H9 (cell line): ENCODE results near the gene C5orf58. TPM values are rescaled to one million over a fixed set of nuclear protein-coding genes. Genes with fewer than 3 reads are reported as not detected.

Experiments
- DNase-seq: peaks from one replicate; pipeline ENCODE4 v3.0.0-alpha.2; 2017
- H2AFZ ChIP-seq: one replicate; pipeline ENCODE4 v1.6.1; 2013; ENCODE audit warnings: mild to moderate bottlenecking, low read length, control low read depth, moderate library complexity
- H2AK5ac ChIP-seq: 2 replicates; pipeline ENCODE4 v1.6.1; 2013; ENCODE audit warnings: low read length, control low read depth, mixed read lengths; ENCODE audit not compliant: insufficient read length
- H2BK120ac ChIP-seq: one replicate; pipeline ENCODE4 v1.6.1; 2013; ENCODE audit warnings: low read depth, mild to moderate bottlenecking, low read length, control low read depth, inconsistent platforms; ENCODE audit not compliant: poor library complexity, severe bottlenecking
- H2BK12ac ChIP-seq: 2 replicates; pipeline ENCODE4 v1.6.1; 2013; ENCODE audit warnings: low read length, control low read depth, mixed read lengths, low read depth; ENCODE audit not compliant: insufficient read length
- H2BK15ac ChIP-seq: 2 replicates; pipeline ENCODE4 v1.6.1; 2013; ENCODE audit warnings: low read depth, low read length, control low read depth
- H2BK20ac ChIP-seq: one replicate; pipeline ENCODE4 v1.6.1; 2013; ENCODE audit warnings: low read depth, mild to moderate bottlenecking, low read length, control low read depth, inconsistent platforms; ENCODE audit not compliant: poor library complexity, severe bottlenecking
- H2BK5ac ChIP-seq: 2 replicates; pipeline ENCODE4 v1.6.1; 2013; ENCODE audit warnings: low read length, control low read depth, mixed read lengths; ENCODE audit not compliant: insufficient read length
- H3K14ac ChIP-seq: 2 replicates; pipeline ENCODE4 v1.6.1; 2013; ENCODE audit warnings: low read length, control low read depth; ENCODE audit not compliant: insufficient read depth
- H3K18ac ChIP-seq: 2 replicates; pipeline ENCODE4 v1.6.1; 2013; ENCODE audit warnings: low read depth, mild to moderate bottlenecking, mixed read lengths, low read length, control low read depth; ENCODE audit not compliant: insufficient read length
- H3K23ac ChIP-seq: 2 replicates; pipeline ENCODE4 v1.6.1; 2013; ENCODE audit warnings: low read length, control low read depth, mixed read lengths, low read depth; ENCODE audit not compliant: insufficient read length
- H3K23me2 ChIP-seq: 2 replicates; pipeline ENCODE4 v1.6.1; 2013; ENCODE audit warnings: low read depth, mild to moderate bottlenecking, mixed read lengths, low read length, control low read depth; ENCODE audit not compliant: insufficient read length, poor library complexity, severe bottlenecking
- H3K27ac ChIP-seq: 2 replicates; pipeline ENCODE4 v1.5.1; 2013; ENCODE audit warnings: low read length, control low read depth, mixed read lengths, low read depth; ENCODE audit not compliant: insufficient read length
- H3K27me3 ChIP-seq: 2 replicates; pipeline ENCODE4 v1.6.1; 2013; ENCODE audit warnings: low read length, control low read depth, inconsistent platforms; ENCODE audit not compliant: insufficient read depth
- H3K4ac ChIP-seq: 2 replicates; pipeline ENCODE4 v1.6.1; 2013; ENCODE audit warnings: low read depth, mild to moderate bottlenecking, control low read depth, inconsistent platforms, low read length, moderate library complexity
- H3K4me1 ChIP-seq: 2 replicates; pipeline ENCODE4 v1.6.1; 2013; ENCODE audit warnings: low read length, control low read depth, inconsistent platforms; ENCODE audit not compliant: insufficient read depth
- H3K4me2 ChIP-seq: 2 replicates; pipeline ENCODE4 v1.6.1; 2013; ENCODE audit warnings: low read length, control low read depth, mixed read lengths; ENCODE audit not compliant: insufficient read length, insufficient read depth
- H3K56ac ChIP-seq: 2 replicates; pipeline ENCODE4 v1.6.1; 2013; ENCODE audit warnings: low read depth, mild to moderate bottlenecking, mixed read lengths, low read length, control low read depth; ENCODE audit not compliant: insufficient read length
- H3K79me1 ChIP-seq: 2 replicates; pipeline ENCODE4 v1.6.1; 2013; ENCODE audit warnings: low read depth, mild to moderate bottlenecking, moderate library complexity, low read length, control low read depth, inconsistent platforms; ENCODE audit not compliant: insufficient read depth, poor library complexity, severe bottlenecking
- H3K79me2 ChIP-seq: 2 replicates; pipeline ENCODE4 v1.6.1; 2013; ENCODE audit warnings: low read length, control low read depth, inconsistent platforms; ENCODE audit not compliant: insufficient read depth
- H3K9ac ChIP-seq: 2 replicates; pipeline ENCODE4 v1.6.1; 2013; ENCODE audit warnings: low read length, control low read depth, mixed read lengths; ENCODE audit not compliant: insufficient read length; ENCODE audit errors: extremely low read depth
- H3K9me3 ChIP-seq: one replicate; pipeline ENCODE4 v1.6.1; 2013; ENCODE audit warnings: low read depth, low read length, inconsistent platforms; ENCODE audit not compliant: control insufficient read depth
- H3T11ph ChIP-seq: one replicate; pipeline ENCODE4 v1.6.1; 2013; ENCODE audit warnings: mild to moderate bottlenecking, low read length, control low read depth, inconsistent platforms
- H4K20me1 ChIP-seq: one replicate; pipeline ENCODE4 v1.6.1; 2013; ENCODE audit not compliant: control insufficient read depth, insufficient read length, insufficient read depth
- H4K5ac ChIP-seq: 2 replicates; pipeline ENCODE4 v1.6.1; 2013; ENCODE audit warnings: low read depth, mild to moderate bottlenecking, mixed read lengths, low read length, control low read depth; ENCODE audit not compliant: insufficient read length
- H4K8ac ChIP-seq: replicated peaks from 2 replicates; pipeline ENCODE4 v1.6.1; 2013; ENCODE audit warnings: low read length, control low read depth, mixed read lengths, low read depth; ENCODE audit not compliant: insufficient read length
- H4K91ac ChIP-seq: 2 replicates; pipeline ENCODE4 v1.6.1; 2013; ENCODE audit warnings: low read depth, mild to moderate bottlenecking, moderate library complexity, mixed read lengths, low read length, control low read depth; ENCODE audit not compliant: insufficient read length
- H3K27ac Mint-ChIP-seq, 3 experiments: 2 replicates in 2 of 3; 3 replicates in 1 of 3; pipeline ENCODE4 v1.8.0; 2020 to 2021; ENCODE audit warnings: mixed read lengths in 3 of 3, mild to moderate bottlenecking in 1 of 3, moderate library complexity in 1 of 3
- H3K27me3 Mint-ChIP-seq: 2 replicates; pipeline ENCODE4 v1.8.0; 2021; ENCODE audit warnings: low read depth, mild to moderate bottlenecking, moderate library complexity, mixed read lengths
- H3K36me3 Mint-ChIP-seq, 3 experiments: 2 replicates in 2 of 3; 3 replicates in 1 of 3; pipeline ENCODE4 v1.8.0; 2020 to 2021; ENCODE audit warnings: low read depth in 3 of 3, mixed read lengths in 3 of 3; ENCODE audit not compliant: insufficient read depth in 1 of 3
- H3K4me1 Mint-ChIP-seq, 2 experiments: 2 replicates each; pipeline ENCODE4 v1.8.0; 2020; ENCODE audit warnings: mixed read lengths in 2 of 2
- H3K4me3 Mint-ChIP-seq, 2 experiments: 2 replicates in 1 of 2; 3 replicates in 1 of 2; pipeline ENCODE4 v1.8.0; 2020 to 2021; ENCODE audit warnings: mild to moderate bottlenecking in 2 of 2, mixed read lengths in 2 of 2, moderate library complexity in 1 of 2
- H3K9me3 Mint-ChIP-seq, 2 experiments: 2 replicates in 1 of 2; 3 replicates in 1 of 2; pipeline ENCODE4 v1.8.0; 2020; ENCODE audit warnings: mild to moderate bottlenecking in 2 of 2, mixed read lengths in 2 of 2, moderate library complexity in 1 of 2
- WGBS: extraction: QIAGEN DNeasy Blood & Tissue Kit; methylation state at CpG from one replicate; pipeline ENCODE4 v1.1.7; 2013; ENCODE audit warnings: missing lambda C conversion rate, low lambda C conversion rate, mixed read lengths; ENCODE audit not compliant: insufficient read length; ENCODE audit errors: extremely low coverage; 5-methylcytosine and 5-hydroxymethylcytosine counted together
- total RNA-seq: library from RNA; stranded (reverse); gene quantifications from 2 replicates; pipeline ENCODE4 v1.2.1, GENCODE V29; 2021
- TF ChIP-seq, protein P1 (sequence below): fragments of 200-600 bp; sonication (generic); conservative IDR thresholded peaks from 3 replicates; pipeline ENCODE4 v1.8.0; 2021; ENCODE audit warnings: antibody characterized with exemption, mild to moderate bottlenecking

C5orf58 gene
- total RNA-seq, 1 experiment from 2014 or later: 0.90 TPM

DNA sequence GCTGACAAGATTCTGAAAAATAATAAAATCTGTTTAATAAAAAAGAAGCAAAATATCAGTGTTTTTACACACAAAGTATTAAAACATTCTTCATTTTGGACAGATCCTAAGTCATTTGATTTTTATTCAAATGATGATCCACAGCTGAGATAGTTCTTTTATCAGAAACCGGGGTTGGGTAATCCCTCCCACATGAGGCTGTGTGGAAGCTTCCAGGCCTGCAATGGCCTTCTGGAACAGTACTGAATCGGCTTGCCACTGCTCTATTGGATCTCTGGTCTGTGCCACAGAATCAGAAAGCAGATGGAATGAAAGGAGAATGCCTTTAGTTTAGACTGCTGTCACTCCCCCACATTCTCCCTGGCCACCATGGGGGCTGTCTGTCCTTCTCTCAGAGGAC lies 6.1 kb upstream of the C5orf58 start:
- Histone ChIP-seq H3K4me1 (no peaks in the 10 kb centered on the region; the same call in 1 of the 2 replicates), H4K20me1 (no peaks in the 10 kb centered on the region), H3K9ac (no peak overlapping the region), H3K79me2 (no peaks in the 10 kb centered on the region), H4K91ac (no peak overlapping the region), H3K23me2 (no peaks in the 10 kb centered on the region), H3K27me3 (no peaks in the 10 kb centered on the region), H2AK5ac (no peak overlapping the region), H2AFZ (no peak overlapping the region), H3K56ac (no peak overlapping the region), H4K8ac (no peak overlapping the region), H2BK15ac (no peak overlapping the region), H3K18ac (no peak overlapping the region), H2BK12ac (no peak overlapping the region), H3K9me3 (no peaks in the 10 kb centered on the region), H3K23ac (no peak overlapping the region), H3K4ac (no peak overlapping the region), H2BK5ac (no peak overlapping the region), H3K4me2 (no peak overlapping the region), H2BK20ac (no peak overlapping the region), H3T11ph (no peak overlapping the region), H4K5ac (no peak overlapping the region), H3K27ac (no peak overlapping the region), H3K14ac (no peak overlapping the region), H3K79me1 (no peaks in the 10 kb centered on the region), H2BK120ac (no peak overlapping the region)
- Mint-ChIP-seq H3K9me3 (no peaks in the 10 kb centered on the region; a peak in 1 of 5 replicates), H3K36me3 (no peaks in the 10 kb centered on the region), H3K4me3 (no peak overlapping the region), H3K27ac (peak overlapping the region in 1 of 3 experiments; percentile 32; a peak in 1 of 7 replicates), H3K27me3 (no peaks in the 10 kb centered on the region), H3K4me1 (peaks cover 24 to 30% of the 10 kb centered on the region in 2 experiments)
- TF ChIP-seq, protein P1, sequence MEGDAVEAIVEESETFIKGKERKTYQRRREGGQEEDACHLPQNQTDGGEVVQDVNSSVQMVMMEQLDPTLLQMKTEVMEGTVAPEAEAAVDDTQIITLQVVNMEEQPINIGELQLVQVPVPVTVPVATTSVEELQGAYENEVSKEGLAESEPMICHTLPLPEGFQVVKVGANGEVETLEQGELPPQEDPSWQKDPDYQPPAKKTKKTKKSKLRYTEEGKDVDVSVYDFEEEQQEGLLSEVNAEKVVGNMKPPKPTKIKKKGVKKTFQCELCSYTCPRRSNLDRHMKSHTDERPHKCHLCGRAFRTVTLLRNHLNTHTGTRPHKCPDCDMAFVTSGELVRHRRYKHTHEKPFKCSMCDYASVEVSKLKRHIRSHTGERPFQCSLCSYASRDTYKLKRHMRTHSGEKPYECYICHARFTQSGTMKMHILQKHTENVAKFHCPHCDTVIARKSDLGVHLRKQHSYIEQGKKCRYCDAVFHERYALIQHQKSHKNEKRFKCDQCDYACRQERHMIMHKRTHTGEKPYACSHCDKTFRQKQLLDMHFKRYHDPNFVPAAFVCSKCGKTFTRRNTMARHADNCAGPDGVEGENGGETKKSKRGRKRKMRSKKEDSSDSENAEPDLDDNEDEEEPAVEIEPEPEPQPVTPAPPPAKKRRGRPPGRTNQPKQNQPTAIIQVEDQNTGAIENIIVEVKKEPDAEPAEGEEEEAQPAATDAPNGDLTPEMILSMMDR: no peak
- DNase-seq: no peak
- no CpG with 5 or more reads among the region's 2 CpGs for whole genome bisulfite sequencing
